ENCODE data around the gene LDLRAD2. TPM values are rescaled to one million over a fixed set of nuclear protein-coding genes. Genes with fewer than 3 reads are reported as not detected.

LDLRAD2 gene
- total and polyA plus RNA-seq, 10 of the 15 experiments (the other 5 are each of a cell fraction or from before 2014, with no cell fraction given): 0.04 to 0.23 (median 0.11) TPM; not detected in 7

DNA sequence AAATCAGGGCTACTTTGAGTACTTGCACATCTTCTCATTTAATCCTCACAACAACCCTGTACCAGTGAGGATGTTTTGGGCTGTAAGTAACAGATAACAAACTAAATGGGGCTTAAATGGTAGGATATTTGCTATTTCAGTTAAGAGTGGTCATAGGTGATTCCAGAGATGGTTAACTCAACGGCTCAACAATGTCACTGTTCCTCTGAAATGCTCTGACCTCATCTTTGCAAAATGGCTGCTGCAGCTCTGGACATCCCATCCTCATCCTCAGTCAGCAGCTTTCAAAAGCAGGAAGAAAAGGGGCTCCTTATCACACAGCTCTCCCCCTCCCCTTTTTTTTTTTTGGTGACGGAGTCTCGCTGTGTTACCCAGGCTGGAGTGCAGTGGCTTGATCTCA lies 1.5 kb downstream of the LDLRAD2 start:
- ChIA-PET POLR2A (no interaction called here), RAD21 (ENCODE audit: unreplicated experiment) (no interaction called here), CTCF (no interaction called here), SMC1A (ENCODE audit: uncharacterized antibody, unreplicated experiment) (no interaction called here)
- Histone ChIP-seq H3K9ac (ENCODE audit: control insufficient read depth, insufficient read depth, low read length) (no peak overlapping the region), H3K27ac (ENCODE audit: control insufficient read depth, insufficient read depth) (no peak overlapping the region), H3K4me3 (no peak overlapping the region), H3K27me3 (replicated peaks in 1 of 2; ENCODE audit: control insufficient read depth in 2 of 2, insufficient read depth in 2 of 2, low read length in 1 of 2) (no peaks in the 10 kb centered on the region; a peak in 1 of 4 replicates), H2AFZ (ENCODE audit: control insufficient read depth, low read depth, low read length) (no peak overlapping the region), H3K36me3 (ENCODE audit: control insufficient read depth in 2 of 2, insufficient read depth in 2 of 2, low read length in 1 of 2) (no peaks in the 10 kb centered on the region), H3K4me1 (ENCODE audit: control insufficient read depth, insufficient read depth, low read length) (no peaks in the 10 kb centered on the region), H3K4me2 (ENCODE audit: control insufficient read depth, insufficient read depth) (no peak overlapping the region), H3K9me3 (replicated peaks; ENCODE audit: control insufficient read depth, insufficient read depth, low read length) (no peaks in the 10 kb centered on the region; the same call in 2 of the 3 replicates), H3K79me2 (ENCODE audit: control insufficient read depth, insufficient read depth, low read length) (no peaks in the 10 kb centered on the region), H4K20me1 (ENCODE audit: control insufficient read depth, insufficient read depth) (no peaks in the 10 kb centered on the region)
- no TSS peak for BruUV-seq (replicated peaks)
- intact Hi-C loops (cut with micrococcal nuclease; ENCODE audit: unreplicated experiment): no loop called here
- WGBS (ENCODE audit: insufficient coverage, insufficient replicate concordance, low lambda C conversion rate, missing lambda C conversion rate): 100% methylated on average over 1 of the region's 3 CpGs
- DNase-seq (ENCODE audit: low read depth, low spot score) (no peak), FAIRE-seq (peak; percentile 73), ATAC-seq (no peak)
- in situ Hi-C loops (cut with MboI): no loop called here
- no peak for TF ChIP-seq TARDBP (IDR thresholded peaks at IDR 0.05; ENCODE audit: borderline replicate concordance)
- no peak for TF ChIP-seq KAT2A (conservative IDR thresholded peaks at IDR 0.05; ENCODE audit: control insufficient read depth, low read depth, low read length)
- no peak for TF ChIP-seq ZZZ3 (IDR thresholded peaks at IDR 0.05; ENCODE audit: control insufficient read depth, insufficient read length, low read depth)
- TF ChIP-seq, protein P1, sequence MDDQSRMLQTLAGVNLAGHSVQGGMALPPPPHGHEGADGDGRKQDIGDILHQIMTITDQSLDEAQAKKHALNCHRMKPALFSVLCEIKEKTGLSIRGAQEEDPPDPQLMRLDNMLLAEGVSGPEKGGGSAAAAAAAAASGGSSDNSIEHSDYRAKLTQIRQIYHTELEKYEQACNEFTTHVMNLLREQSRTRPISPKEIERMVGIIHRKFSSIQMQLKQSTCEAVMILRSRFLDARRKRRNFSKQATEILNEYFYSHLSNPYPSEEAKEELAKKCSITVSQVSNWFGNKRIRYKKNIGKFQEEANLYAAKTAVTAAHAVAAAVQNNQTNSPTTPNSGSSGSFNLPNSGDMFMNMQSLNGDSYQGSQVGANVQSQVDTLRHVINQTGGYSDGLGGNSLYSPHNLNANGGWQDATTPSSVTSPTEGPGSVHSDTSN (IDR thresholded peaks at IDR 0.05; ENCODE audit: insufficient replicate concordance, low read depth, low read length): no peak
- no peak for TF ChIP-seq EZH2 (IDR thresholded peaks at IDR 0.05; ENCODE audit: borderline replicate concordance, control insufficient read depth, low read depth, low read length)
- TF ChIP-seq, protein P2, sequence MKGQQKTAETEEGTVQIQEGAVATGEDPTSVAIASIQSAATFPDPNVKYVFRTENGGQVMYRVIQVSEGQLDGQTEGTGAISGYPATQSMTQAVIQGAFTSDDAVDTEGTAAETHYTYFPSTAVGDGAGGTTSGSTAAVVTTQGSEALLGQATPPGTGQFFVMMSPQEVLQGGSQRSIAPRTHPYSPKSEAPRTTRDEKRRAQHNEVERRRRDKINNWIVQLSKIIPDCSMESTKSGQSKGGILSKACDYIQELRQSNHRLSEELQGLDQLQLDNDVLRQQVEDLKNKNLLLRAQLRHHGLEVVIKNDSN (IDR thresholded peaks at IDR 0.05; ENCODE audit: borderline replicate concordance, extremely low read length, insufficient read depth, low read depth, low read length): no peak
- TF ChIP-seq RUNX3 (IDR thresholded peaks at IDR 0.05; ENCODE audit: low read length): no peak
- TF ChIP-seq IRF4 (IDR thresholded peaks at IDR 0.05; ENCODE audit: low read depth, low read length): no peak
- no peak for TF ChIP-seq MTA2 (IDR thresholded peaks at IDR 0.05; ENCODE audit: low read depth)
- no peak for TF ChIP-seq MEF2A (IDR thresholded peaks at IDR 0.05; ENCODE audit: insufficient read depth, low read depth, low read length)

Data from GM12878 (cell line).